ENCODE results near the gene PALM. TPM values are rescaled to one million over a fixed set of nuclear protein-coding genes. Genes with fewer than 3 reads are reported as not detected.

The PALM gene
- polyA plus RNA-seq, 6 donors from 2014 or later, result 0.35 TPM; not detected in 5

- Mint-ChIP-seq H3K36me3 (no peaks in the 10 kb centered on the region), H3K27ac (no peak overlapping the region), H3K9me3 (no peaks in the 10 kb centered on the region), H3K27me3 (peaks cover 0 to 2% (median 0%) of the 10 kb centered on the region in 3 donors), H3K4me1 (peaks cover 21 to 26% (median 25%) of the 10 kb centered on the region in 3 donors), H3K4me3 (peak overlapping the region; percentile 29 to 95 (median 52))
- DNase-seq (no peak), ATAC-seq (ENCODE audit: low read depth in 2 of 2) (no peak)
Observed at GRCh38 chr19:795691-796581, 87.2 kb downstream of the PALM start.

- H3K4me1 Mint-ChIP-seq, result peaks cover 25 to 32% (median 28%) of the 10 kb centered on the region in 3 donors
- H3K4me3 Mint-ChIP-seq, result peak within 1 kb of the TSS; percentile 89 to 98 (median 95)
- peak; percentile 100 for DNase-seq
- ATAC-seq (ENCODE audit: low read depth in 2 of 2), result peak; percentile 84 to 85
- no peaks in the 10 kb centered on the region for H3K27me3 Mint-ChIP-seq
- no peaks in the 10 kb centered on the region for H3K36me3 Mint-ChIP-seq
- H3K27ac Mint-ChIP-seq, result peak within 1 kb of the TSS; percentile 49 to 93 (median 86)
- no peaks in the 10 kb centered on the region for H3K9me3 Mint-ChIP-seq
Observed at GRCh38 chr19:796692-797527, 88.2 kb downstream of the PALM start, which contains the start of gene PTBP1. Gene PTBP1 (plus strand): TSS chr19:797452. CDS start chr19:797498, 46 bp downstream.

Other genes starting within 250 kb of the PALM start
- under 1 TPM in 1 of 6 donors, not detected in 5; 0.20 TPM for gene SHC2, start 247.9 kb upstream of the PALM start, polyA plus RNA-seq (ENCODE audit: low read depth in 6 of 6)
- gene MADCAM1, start 212.4 kb upstream of the PALM start, polyA plus RNA-seq (ENCODE audit: low read depth in 6 of 6), result under 1 TPM in 4 of 6 donors, not detected in 2; 0.24 to 0.34 (median 0.30) TPM
- gene TPGS1, start 201.4 kb upstream of the PALM start, polyA plus RNA-seq (ENCODE audit: low read depth in 6 of 6), result 10 to 100 TPM; 14.6 to 30.0 (median 18.7) TPM
- 10 to 100 TPM; 17.7 to 30.6 (median 19.4) TPM for gene CDC34, start 177.2 kb upstream of the PALM start, polyA plus RNA-seq (ENCODE audit: low read depth in 6 of 6)
- gene GZMM, start 164.9 kb upstream of the PALM start, polyA plus RNA-seq (ENCODE audit: low read depth in 6 of 6), result 1 to 10 TPM in 2 of 6 donors, under 1 TPM in 2, not detected in 2; 0.40 to 1.5 (median 1.0) TPM
- 100 to 1,000 TPM; 205 to 270 (median 235) TPM for gene BSG, start 136.3 kb upstream of the PALM start, polyA plus RNA-seq (ENCODE audit: low read depth in 6 of 6)
- not detected for gene HCN2, start 119.1 kb upstream of the PALM start, polyA plus RNA-seq (ENCODE audit: low read depth in 6 of 6)
- 10 to 100 TPM; 12.1 to 56.8 (median 34.4) TPM for gene POLRMT, start 75.4 kb upstream of the PALM start, polyA plus RNA-seq (ENCODE audit: low read depth in 6 of 6)
- not detected for gene FGF22, start 69.1 kb upstream of the PALM start, polyA plus RNA-seq (ENCODE audit: low read depth in 6 of 6)
- 10 to 100 TPM; 51.0 to 72.4 (median 59.1) TPM for gene RNF126, start 45.7 kb upstream of the PALM start, polyA plus RNA-seq (ENCODE audit: low read depth in 6 of 6)
- gene FSTL3, start 32.5 kb upstream of the PALM start, polyA plus RNA-seq (ENCODE audit: low read depth in 6 of 6), result 1 to 10 TPM in 4 of 6 donors, under 1 TPM in 1, not detected in 1; 0.77 to 3.6 (median 2.8) TPM
- not detected for gene PRSS57, start 13.5 kb upstream of the PALM start, polyA plus RNA-seq (ENCODE audit: low read depth in 6 of 6)
- gene MISP, start 42.2 kb downstream of the PALM start, polyA plus RNA-seq (ENCODE audit: low read depth in 6 of 6), result not detected
- gene PTBP1, start 88.5 kb downstream of the PALM start, polyA plus RNA-seq (ENCODE audit: low read depth in 6 of 6), result 100 to 1,000 TPM in 5 of 6 donors, 10 to 100 TPM in 1; 70.5 to 209 (median 124) TPM
- not detected for gene PLPPR3, start 113.0 kb downstream of the PALM start, polyA plus RNA-seq (ENCODE audit: low read depth in 6 of 6)
- gene AZU1, start 118.9 kb downstream of the PALM start, polyA plus RNA-seq (ENCODE audit: low read depth in 6 of 6), result not detected
- gene PRTN3, start 132.1 kb downstream of the PALM start, polyA plus RNA-seq (ENCODE audit: low read depth in 6 of 6), result not detected
- not detected for gene ELANE, start 143.4 kb downstream of the PALM start, polyA plus RNA-seq (ENCODE audit: low read depth in 6 of 6)
- gene CFD, start 150.7 kb downstream of the PALM start, polyA plus RNA-seq (ENCODE audit: low read depth in 6 of 6), result 1 to 10 TPM in 5 of 6 donors, not detected in 1; 1.2 to 3.2 (median 1.8) TPM
- gene MED16, start 184.3 kb downstream of the PALM start, polyA plus RNA-seq (ENCODE audit: low read depth in 6 of 6), result 10 to 100 TPM; 34.0 to 89.4 (median 51.1) TPM
- not detected for gene RNU6-9, start 184.5 kb downstream of the PALM start, polyA plus RNA-seq (ENCODE audit: low read depth in 6 of 6)
- 100 to 1,000 TPM; 162 to 209 (median 175) TPM for gene R3HDM4, start 204.3 kb downstream of the PALM start, polyA plus RNA-seq (ENCODE audit: low read depth in 6 of 6)
- under 1 TPM in 4 of 6 donors, not detected in 2; 0.17 to 0.42 (median 0.33) TPM for gene KISS1R, start 208.4 kb downstream of the PALM start, polyA plus RNA-seq (ENCODE audit: low read depth in 6 of 6)
- 1 to 10 TPM in 1 of 6 donors, under 1 TPM in 5; 0.13 to 1.1 (median 0.59) TPM for gene ARID3A, start 217.1 kb downstream of the PALM start, polyA plus RNA-seq (ENCODE audit: low read depth in 6 of 6)